Uterus (tissue), 4 donors: ENCODE data around the gene CEMIP. TPM values are rescaled to one million over a fixed set of nuclear protein-coding genes. Genes with fewer than 3 reads are reported as not detected.

Experiments
- DNase-seq, 2 donors: peaks; one replicate each; pipeline ENCODE4 v3.0.0-alpha.2; 2019 to 2020
- H3K27ac ChIP-seq, 2 donors: fragments of 200-600 bp; sonication (generic); 1 replicate in 1 of 2; 2 replicates in 1 of 2; pipeline ENCODE4 v1.5.1; 2016 to 2018
- H3K27me3 ChIP-seq, 2 donors: fragments of 200-600 bp; sonication (generic); one replicate each; pipeline ENCODE4 v1.5.1; 2018 to 2019; ENCODE audit warnings: control low read depth in 1 of 2
- H3K36me3 ChIP-seq, 2 donors: fragments of 200-600 bp; sonication (generic); one replicate each; pipeline ENCODE4 v1.5.1; 2019; ENCODE audit warnings: control low read depth in 1 of 2
- H3K4me1 ChIP-seq, 2 donors: fragments of 200-600 bp; sonication (generic); one replicate each; pipeline ENCODE4 v1.5.1; 2018 to 2019; ENCODE audit warnings: control low read depth in 1 of 2
- H3K4me3 ChIP-seq, 2 donors: fragments of 200-600 bp; sonication (generic); 1 replicate in 1 of 2; 2 replicates in 1 of 2; pipeline ENCODE4 v1.5.1; 2018 to 2019; ENCODE audit warnings: mild to moderate bottlenecking in 1 of 2
- H3K9me3 ChIP-seq, 2 donors: fragments of 200-600 bp; sonication (generic); one replicate each; pipeline ENCODE4 v1.5.1; 2019; ENCODE audit warnings: control low read depth in 1 of 2
- CTCF ChIP-seq, 4 experiments: fragments of 200-600 bp in 2 of 4; fragments of 450-650 bp in 2 of 4; sonication (generic) in 2 of 4; IDR thresholded peaks; one replicate each; pipeline ENCODE4 v1.5.1; 2016 to 2019; ENCODE audit warnings: antibody characterized with exemption in 4 of 4, mild to moderate bottlenecking in 2 of 4, moderate library complexity in 1 of 4
- POLR2A ChIP-seq, 2 donors: fragments of 450-650 bp; IDR thresholded peaks; one replicate each; pipeline ENCODE4 v1.6.1; 2016; ENCODE audit warnings: antibody characterized with exemption in 2 of 2, mild to moderate bottlenecking in 1 of 2, moderate library complexity in 1 of 2
- intact Hi-C: fragments of 100-400 bp; cut with DNase I; formaldehyde crosslinking; loops from one replicate; pipeline ENCODE4 v1.15.1; 2023; ENCODE audit warnings: low total_unique reads
- total RNA-seq, 4 donors: library from RNA; depleted of rRNA in 3 of 4; stranded (reverse); fragments of >200 nt in 3 of 4; gene quantifications; one replicate each; pipeline versions ENCODE4 v1.1.0 to v1.2.4, GENCODE V29; 2014 to 2023
- donor health status: DM: yes; HTN: yes; CAD: no.

The CEMIP gene
- total RNA-seq, 4 donors from 2014 or later, result under 0.01 to 1.9 (median 1.1) TPM

- H3K9me3 ChIP-seq, result no peaks in the 10 kb centered on the region
- intact Hi-C loops, result no loop called here
- no peaks in the 10 kb centered on the region for H3K36me3 ChIP-seq
- H3K27me3 ChIP-seq, result no peaks in the 10 kb centered on the region
- TF ChIP-seq CTCF (IDR thresholded peaks at IDR 0.05) (no peak), POLR2A (IDR thresholded peaks at IDR 0.05) (no peak)
- no peak overlapping the region for H3K27ac ChIP-seq
- no peak overlapping the region for H3K4me3 ChIP-seq
- H3K4me1 ChIP-seq, result no peaks in the 10 kb centered on the region
- no peak for DNase-seq
These were observed 46.4 kb upstream of the CEMIP start for GRCh38 chr15:80732818-80733217.

- Histone ChIP-seq H3K27ac (no peak overlapping the region), H3K9me3 (no peaks in the 10 kb centered on the region), H3K4me3 (no peak overlapping the region), H3K27me3 (no peaks in the 10 kb centered on the region), H3K4me1 (no peaks in the 10 kb centered on the region), H3K36me3 (no peaks in the 10 kb centered on the region)
- intact Hi-C loops, result no loop called here
- TF ChIP-seq CTCF (IDR thresholded peaks at IDR 0.05) (no peak), POLR2A (IDR thresholded peaks at IDR 0.05) (no peak)
- DNase-seq, result no peak
These were observed 45.7 kb upstream of the CEMIP start for GRCh38 chr15:80733460-80733859.

- Histone ChIP-seq H3K4me3 (no peak overlapping the region), H3K4me1 (no peaks in the 10 kb centered on the region), H3K27me3 (no peaks in the 10 kb centered on the region), H3K9me3 (no peaks in the 10 kb centered on the region), H3K36me3 (no peaks in the 10 kb centered on the region), H3K27ac (no peak overlapping the region)
- TF ChIP-seq CTCF (IDR thresholded peaks at IDR 0.05) (no peak), POLR2A (IDR thresholded peaks at IDR 0.05) (no peak)
- intact Hi-C loops, result no loop called here
- DNase-seq, result no peak
These were observed 43.8 kb upstream of the CEMIP start for GRCh38 chr15:80735344-80735743.

GRCh38 chr15:80736560-80736959 lies 42.6 kb upstream of the CEMIP start:
- intact Hi-C loops, result no loop called here
- Histone ChIP-seq H3K4me3 (no peak overlapping the region), H3K36me3 (no peaks in the 10 kb centered on the region), H3K4me1 (no peaks in the 10 kb centered on the region), H3K27ac (no peak overlapping the region), H3K27me3 (no peaks in the 10 kb centered on the region), H3K9me3 (no peaks in the 10 kb centered on the region)
- no peak for DNase-seq
- no peak for TF ChIP-seq CTCF (IDR thresholded peaks at IDR 0.05)
- no peak for TF ChIP-seq POLR2A (IDR thresholded peaks at IDR 0.05)

GRCh38 chr15:80739919-80740318 lies 39.3 kb upstream of the CEMIP start:
- Histone ChIP-seq H3K4me3 (no peak overlapping the region), H3K4me1 (no peaks in the 10 kb centered on the region), H3K9me3 (no peaks in the 10 kb centered on the region), H3K36me3 (no peaks in the 10 kb centered on the region), H3K27ac (no peak overlapping the region), H3K27me3 (no peaks in the 10 kb centered on the region)
- intact Hi-C loops, result no loop called here
- no peak for DNase-seq
- no peak for TF ChIP-seq CTCF (IDR thresholded peaks at IDR 0.05)
